Muscle of arm (tissue), 12 donors: Measurements from ENCODE around the gene ARRB2. TPM values are rescaled to one million over a fixed set of nuclear protein-coding genes. Genes with fewer than 3 reads are reported as not detected.
"Not testable (repeated sequence)": the region's sequence is repeated elsewhere in the genome, so short reads cannot be mapped to it uniquely, and the experiment has no call there.

Source experiments
- DNase-seq: peaks from one replicate; pipeline ENCODE4 v3.0.0-alpha.2; 2013
- polyA plus RNA-seq, 12 donors: library from polyadenylated mRNA; unstranded; fragments of 120-200 nt; gene quantifications; one replicate each; pipeline ENCODE4 v1.2.1, GENCODE V29; 2013; ENCODE audit not compliant: insufficient read length in 12 of 12

The ARRB2 gene
- polyA plus RNA-seq, 12 donors, result 14.4 to 42.1 (median 18.9) TPM; not detected in 1

- no peak for DNase-seq
These were observed 14.0 kb upstream of the ARRB2 start for GRCh38 chr17:4696437-4696805.

GRCh38 chr17:4699401-4700056 is 10.9 kb upstream of the ARRB2 start:
- DNase-seq, result not testable (repeated sequence)

DNA sequence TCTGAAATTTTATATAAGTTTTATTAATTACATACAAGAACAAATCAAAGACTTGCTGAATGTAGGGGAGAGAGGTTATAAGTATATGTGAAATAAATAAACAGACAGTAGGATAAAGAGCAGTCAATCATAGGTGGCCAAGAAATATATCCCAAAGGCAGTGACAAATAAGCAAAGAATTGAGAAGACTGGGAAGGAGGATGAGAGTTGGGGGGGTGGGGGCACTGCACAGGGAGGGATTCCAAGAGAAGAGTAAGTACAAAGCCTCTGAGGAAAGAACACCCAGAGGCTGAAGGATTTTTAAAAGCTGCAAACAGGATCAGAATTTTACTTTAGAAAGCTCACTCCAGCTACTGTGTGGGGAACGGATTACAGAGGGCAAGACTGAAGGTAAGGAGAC is 9.3 kb upstream of the ARRB2 start:
- no peak for DNase-seq

- no peak for DNase-seq
These were observed 7.1 kb upstream of the ARRB2 start for GRCh38 chr17:4703330-4703691.

DNA sequence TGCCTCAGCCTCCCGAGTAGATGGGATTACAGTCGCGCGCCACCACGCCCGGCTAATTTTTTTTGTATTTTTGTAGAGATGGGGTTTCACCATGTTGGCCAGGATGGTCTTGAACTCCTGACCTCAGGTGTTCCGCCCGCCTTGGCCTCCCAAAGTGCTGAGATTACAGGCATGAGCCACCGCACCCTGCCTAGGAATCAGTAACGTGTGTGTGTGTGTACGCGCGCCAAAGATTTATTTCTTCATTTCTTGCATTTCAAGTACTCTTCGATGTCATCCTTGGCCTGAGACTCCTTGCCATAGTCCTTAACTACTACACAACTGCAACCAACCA is 5.9 kb upstream of the ARRB2 start:
- DNase-seq, result not testable (repeated sequence)

DNA sequence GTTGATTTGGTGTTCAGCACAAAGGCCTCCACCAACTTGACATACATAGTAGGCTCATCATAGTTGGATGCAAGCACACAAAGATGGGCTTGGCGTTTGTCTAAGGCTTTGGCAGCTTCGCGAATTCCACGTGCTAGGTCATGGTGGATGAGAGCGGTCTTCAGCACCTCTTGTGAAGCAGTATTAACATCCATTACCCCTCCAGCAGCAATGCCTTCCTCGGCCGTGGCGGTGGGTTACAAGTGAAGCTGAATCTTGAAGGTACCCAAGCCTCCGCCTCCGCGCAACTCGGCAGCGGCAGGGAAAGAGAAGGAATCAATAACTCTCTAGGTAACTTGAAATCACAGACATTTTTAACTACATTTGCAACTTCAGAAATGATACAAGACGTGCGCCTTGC is 5.4 kb upstream of the ARRB2 start:
- DNase-seq, result no peak

DNA sequence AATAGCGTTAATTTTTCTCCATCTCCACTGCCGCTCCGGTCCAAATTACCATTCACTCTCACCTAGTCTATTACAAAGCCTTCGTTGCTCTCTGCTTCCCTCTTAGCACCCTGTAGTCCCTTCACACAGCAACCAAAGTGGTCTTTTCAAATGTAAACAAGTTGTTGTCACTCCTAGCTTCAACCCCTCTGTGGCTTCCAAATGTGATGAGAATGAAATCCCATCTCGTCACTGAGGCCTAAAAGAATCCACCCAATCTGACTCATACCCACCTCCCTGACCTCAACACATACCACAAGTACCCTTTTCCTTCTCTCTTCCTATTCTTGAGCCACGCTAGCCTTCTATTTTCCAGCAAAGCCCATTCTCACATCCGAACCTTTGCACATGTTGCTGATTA is 4.3 kb upstream of the ARRB2 start:
- DNase-seq, result no peak

GRCh38 chr17:4708436-4708835 is 2.0 kb upstream of the ARRB2 start:
- DNase-seq, result no peak

- no peak for DNase-seq
These were observed 532 bp downstream of the ARRB2 start for GRCh38 chr17:4710693-4711634.

GRCh38 chr17:4711661-4712181 is 1.3 kb downstream of the ARRB2 start:
- DNase-seq, result no peak

DNA sequence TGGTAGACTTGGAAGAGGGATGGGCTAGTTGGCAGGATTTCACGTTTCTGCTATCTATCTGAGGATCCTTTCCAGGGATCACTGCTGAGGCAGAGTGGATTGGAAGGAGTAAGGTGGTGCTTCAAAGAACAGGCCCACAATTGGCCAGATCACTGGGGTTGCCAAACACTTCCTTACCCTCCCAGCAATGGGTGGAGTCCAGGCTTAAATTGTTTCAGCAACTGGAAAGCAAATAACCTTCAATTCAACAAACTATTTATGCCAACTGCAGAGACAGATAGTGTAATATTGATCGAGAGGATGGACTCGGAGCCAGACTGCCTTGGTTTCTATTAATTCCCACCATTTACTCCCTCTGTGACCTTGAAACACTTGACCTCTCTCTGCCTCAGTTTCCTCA is 2.1 kb downstream of the ARRB2 start:
- DNase-seq, result no peak

DNA sequence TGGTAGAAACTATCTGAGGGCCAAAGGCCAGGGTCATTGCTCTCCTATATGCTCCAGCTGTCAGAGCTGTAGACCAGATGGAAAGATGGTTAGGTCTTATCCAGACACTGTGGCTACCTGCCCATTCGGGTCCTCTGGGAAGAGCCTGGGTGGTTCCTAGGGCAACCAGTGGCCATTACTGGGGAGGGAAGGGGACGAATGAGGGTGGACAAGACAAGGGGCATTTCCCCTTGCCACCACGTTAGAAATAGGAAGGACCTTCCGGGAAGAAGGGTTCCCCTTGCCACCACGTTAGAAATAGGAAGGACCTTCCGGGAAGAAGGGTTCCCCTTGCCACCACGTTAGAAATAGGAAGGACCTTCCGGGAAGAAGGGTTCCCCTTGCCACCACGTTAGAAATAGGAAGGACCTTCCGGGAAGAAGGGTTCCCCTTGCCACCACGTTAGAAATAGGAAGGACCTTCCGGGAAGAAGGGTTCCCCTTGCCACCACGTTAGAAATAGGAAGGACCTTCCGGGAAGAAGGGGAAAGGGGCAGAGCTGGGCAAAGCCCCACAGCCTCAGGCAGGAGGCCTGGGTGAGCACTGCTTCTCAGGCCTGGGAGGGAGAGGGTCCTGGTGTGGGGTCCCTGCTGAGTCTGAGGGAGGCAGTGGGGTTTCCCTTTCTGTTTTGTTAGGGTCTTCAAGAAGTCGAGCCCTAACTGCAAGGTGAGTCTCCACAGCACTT is 4.1 kb downstream of the ARRB2 start:
- not testable (repeated sequence) for DNase-seq

DNA sequence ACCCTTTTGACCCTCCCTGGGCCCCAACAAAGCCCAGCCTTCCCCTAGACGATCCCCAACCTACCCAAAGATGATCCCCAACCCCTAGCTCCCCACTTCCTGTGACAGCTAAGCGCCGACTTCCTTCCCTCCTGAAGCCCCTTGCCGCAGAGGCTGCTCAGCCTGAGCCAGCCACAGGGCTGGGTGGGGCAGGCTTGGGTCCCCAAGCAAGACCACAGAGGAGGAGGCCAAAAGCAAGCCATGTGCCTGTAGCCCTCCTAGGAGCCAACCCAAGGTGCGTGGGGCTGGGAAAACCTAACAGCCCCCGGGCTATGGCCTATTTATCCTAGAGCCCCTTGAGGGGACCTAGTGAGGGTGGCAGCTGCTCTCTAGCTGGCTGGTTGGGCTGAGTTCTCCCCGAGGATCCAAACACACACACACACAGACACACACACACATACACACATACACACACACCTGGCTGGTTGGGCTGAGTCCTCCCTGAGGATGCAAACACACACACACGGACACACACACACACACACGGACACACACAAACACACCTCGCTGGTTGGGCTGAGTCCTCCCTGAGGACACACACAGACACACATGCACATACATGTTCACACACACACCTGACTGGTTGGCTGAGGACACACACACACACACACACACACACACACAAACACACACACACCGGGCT is 4.8 kb downstream of the ARRB2 start:
- no peak for DNase-seq

DNA sequence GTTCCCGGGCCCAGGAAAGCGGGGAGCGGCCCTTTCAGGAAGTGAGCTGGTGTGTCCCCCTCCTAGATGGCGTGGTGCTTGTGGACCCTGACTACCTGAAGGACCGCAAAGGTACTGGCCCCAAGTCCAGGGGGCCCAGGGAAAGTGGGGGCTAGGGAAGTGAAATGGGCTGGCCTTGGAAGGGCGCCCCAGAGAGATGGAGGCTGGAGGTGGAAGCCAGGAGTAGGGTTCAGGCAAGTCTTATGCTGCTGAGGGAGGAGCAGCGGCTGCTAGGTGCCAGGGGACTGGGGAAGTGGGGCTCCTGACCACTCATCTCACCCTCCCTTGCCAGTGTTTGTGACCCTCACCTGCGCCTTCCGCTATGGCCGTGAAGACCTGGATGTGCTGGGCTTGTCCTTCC is 5.6 kb downstream of the ARRB2 start:
- no peak for DNase-seq

DNA sequence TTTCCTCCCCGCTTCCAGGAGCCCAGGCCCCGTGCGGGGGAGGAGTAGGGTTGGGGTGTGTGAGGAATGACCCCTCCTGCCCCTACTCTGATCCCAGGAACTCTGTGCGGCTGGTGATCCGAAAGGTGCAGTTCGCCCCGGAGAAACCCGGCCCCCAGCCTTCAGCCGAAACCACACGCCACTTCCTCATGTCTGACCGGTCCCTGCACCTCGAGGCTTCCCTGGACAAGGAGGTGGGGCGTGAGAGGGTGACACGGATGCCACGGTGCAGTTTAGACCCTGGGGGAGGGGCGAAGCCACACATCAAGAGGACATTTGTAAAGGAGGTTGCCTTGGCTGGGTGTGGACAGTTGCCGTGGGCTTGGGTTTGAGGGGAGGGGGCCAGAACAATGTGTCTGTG is 7.4 kb downstream of the ARRB2 start:
- no peak for DNase-seq

GRCh38 chr17:4718276-4718675 is 7.8 kb downstream of the ARRB2 start:
- no peak for DNase-seq

- no peak for DNase-seq
These were observed 8.7 kb downstream of the ARRB2 start for GRCh38 chr17:4719146-4719545.

DNA sequence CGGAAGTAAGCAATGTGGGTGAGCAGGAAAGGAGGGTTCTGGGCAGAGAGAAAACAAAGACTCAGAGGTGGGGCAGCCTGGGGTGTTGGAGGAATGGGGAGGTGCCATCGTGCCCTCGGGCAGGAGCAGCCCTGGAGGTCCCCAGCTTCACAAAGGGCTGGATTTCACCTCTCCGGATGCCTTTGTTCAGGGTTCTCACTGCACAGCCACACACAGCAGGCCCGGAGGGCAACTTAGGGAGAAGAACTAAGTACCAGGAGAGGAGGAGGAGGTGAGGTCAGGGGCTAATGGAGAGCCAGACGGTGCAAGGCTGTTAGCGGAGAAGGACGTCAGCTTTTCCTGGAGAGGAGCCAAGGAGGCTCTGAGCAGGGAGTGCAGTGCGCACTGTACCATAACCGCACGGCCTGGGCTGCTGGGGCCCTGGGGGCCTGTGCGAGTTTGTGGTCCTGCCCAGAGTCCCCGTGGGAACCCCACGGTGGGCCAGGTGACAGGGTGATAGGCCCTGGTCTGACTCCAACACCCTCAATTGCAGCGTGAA is 9.3 kb downstream of the ARRB2 start:
- DNase-seq, result no peak

DNA sequence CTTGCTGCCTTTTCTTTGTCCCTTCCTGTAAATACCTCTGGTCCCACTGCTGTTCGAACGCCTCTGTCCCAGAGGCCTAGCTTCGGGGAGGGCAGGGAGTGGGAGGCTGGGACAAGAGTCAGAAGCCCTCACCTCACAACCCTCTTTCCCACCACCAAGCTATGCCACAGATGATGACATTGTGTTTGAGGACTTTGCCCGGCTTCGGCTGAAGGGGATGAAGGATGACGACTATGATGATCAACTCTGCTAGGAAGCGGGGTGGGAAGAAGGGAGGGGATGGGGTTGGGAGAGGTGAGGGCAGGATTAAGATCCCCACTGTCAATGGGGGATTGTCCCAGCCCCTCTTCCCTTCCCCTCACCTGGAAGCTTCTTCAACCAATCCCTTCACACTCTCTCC is 10.4 kb downstream of the ARRB2 start:
- no peak for DNase-seq

DNA sequence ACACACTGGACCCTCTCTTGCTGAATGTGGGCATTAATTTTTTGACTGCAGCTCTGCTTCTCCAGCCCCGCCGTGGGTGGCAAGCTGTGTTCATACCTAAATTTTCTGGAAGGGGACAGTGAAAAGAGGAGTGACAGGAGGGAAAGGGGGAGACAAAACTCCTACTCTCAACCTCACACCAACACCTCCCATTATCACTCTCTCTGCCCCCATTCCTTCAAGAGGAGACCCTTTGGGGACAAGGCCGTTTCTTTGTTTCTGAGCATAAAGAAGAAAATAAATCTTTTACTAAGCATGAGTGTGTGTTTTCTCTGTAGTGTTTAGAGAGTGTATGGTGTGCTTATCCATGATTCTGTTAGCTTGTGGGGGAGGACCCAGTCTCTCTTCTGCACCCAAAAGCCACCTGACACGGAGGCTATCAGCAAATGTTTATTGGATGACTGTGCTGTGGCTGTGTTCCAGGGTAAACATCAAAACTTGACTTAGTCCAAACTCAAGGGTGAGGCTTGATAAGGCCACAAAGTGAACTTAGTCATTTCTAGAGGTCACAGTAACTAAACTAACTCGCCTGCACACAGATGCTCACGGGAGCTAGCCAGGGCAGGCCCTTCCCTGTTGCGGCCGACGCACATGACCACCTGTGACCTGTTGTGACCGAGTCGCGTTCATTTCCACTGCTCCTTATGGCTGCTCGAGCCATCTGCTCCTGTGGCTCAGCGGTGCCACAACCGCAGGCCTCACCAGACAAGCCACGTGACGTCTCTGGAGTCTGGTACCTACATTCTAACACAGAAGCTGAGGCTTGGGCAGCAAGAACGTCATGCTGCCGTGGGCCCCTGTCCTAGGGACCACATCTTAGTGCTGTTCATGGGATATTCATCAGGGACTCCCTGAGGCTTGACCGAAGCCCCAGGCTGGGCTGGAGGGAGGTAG is 11.0 kb downstream of the ARRB2 start:
- no peak for DNase-seq
